Neural cell (in vitro differentiated cells): Measurements from ENCODE around the gene KCNA3. TPM values are rescaled to one million over a fixed set of nuclear protein-coding genes. Genes with fewer than 3 reads are reported as not detected.

Source experiments
- H2AFZ ChIP-seq: fragments of 200-600, 300-800 bp; sonication (generic), shearing (Covaris generic); 2 replicates; pipeline ENCODE4 v1.6.0; 2014; ENCODE audit warnings: low read depth, mild to moderate bottlenecking, antibody characterized with exemption, low read length, moderate library complexity
- H3F3A ChIP-seq: fragments of 200-600 bp; shearing (Covaris generic); 2 replicates; pipeline ENCODE4 v1.6.1; 2016; ENCODE audit warnings: mild to moderate bottlenecking, moderate library complexity, mixed read lengths, antibody characterized with exemption, low read length; ENCODE audit not compliant: insufficient read depth, poor library complexity, severe bottlenecking
- H3K27ac ChIP-seq: fragments of 200-600, 300-800 bp; sonication (generic), shearing (Covaris generic); 2 replicates; pipeline ENCODE4 v1.5.1; 2014; ENCODE audit warnings: mild to moderate bottlenecking, low read length, moderate library complexity
- H3K27me3 ChIP-seq: fragments of 300-800, 200-600 bp; sonication (generic), shearing (Covaris generic); 2 replicates; pipeline ENCODE4 v1.6.0; 2014; ENCODE audit warnings: mild to moderate bottlenecking, low read depth, low read length, moderate library complexity; ENCODE audit not compliant: insufficient read depth
- H3K36me3 ChIP-seq: fragments of 300-800, 200-600 bp; sonication (generic), shearing (Covaris generic); 2 replicates; pipeline ENCODE4 v1.5.1; 2014; ENCODE audit warnings: mild to moderate bottlenecking, antibody characterized with exemption, low read length, moderate library complexity; ENCODE audit not compliant: insufficient read depth
- H3K4me2 ChIP-seq: fragments of 300-800, 200-600 bp; sonication (generic), shearing (Covaris generic); 2 replicates; pipeline ENCODE4 v1.6.0; 2014; ENCODE audit warnings: mild to moderate bottlenecking, low read length
- H3K4me3 ChIP-seq: fragments of 300-800, 200-600 bp; sonication (generic), shearing (Covaris generic); 2 replicates; pipeline ENCODE4 v1.5.1; 2014; ENCODE audit warnings: mild to moderate bottlenecking, low read length, moderate library complexity
- H3K79me2 ChIP-seq: fragments of 200-600 bp; shearing (Covaris generic); replicated peaks from 2 replicates; pipeline ENCODE4 v1.6.0; 2014; ENCODE audit warnings: mild to moderate bottlenecking, low read length, moderate library complexity; ENCODE audit not compliant: insufficient read depth
- H3K9ac ChIP-seq: fragments of 300-800, 200-600 bp; sonication (generic), shearing (Covaris generic); 2 replicates; pipeline ENCODE4 v1.6.1; 2016; ENCODE audit warnings: mild to moderate bottlenecking, low read length, mixed read lengths
- H3K9me2 ChIP-seq: fragments of 200-600 bp; shearing (Covaris generic); 2 replicates; pipeline ENCODE4 v1.6.1; 2016; ENCODE audit warnings: mild to moderate bottlenecking, low read length, mixed read lengths; ENCODE audit not compliant: insufficient read depth
- H3K9me3 ChIP-seq: fragments of 200-600, 300-800 bp; sonication (generic), shearing (Covaris generic); 2 replicates; pipeline ENCODE4 v1.6.1; 2016; ENCODE audit warnings: mild to moderate bottlenecking, mixed run types, low read length, moderate library complexity, mixed read lengths
- H4K20me1 ChIP-seq: fragments of 200-600 bp; shearing (Covaris generic); 2 replicates; pipeline ENCODE4 v1.6.1; 2016; ENCODE audit warnings: mild to moderate bottlenecking, mixed run types; ENCODE audit not compliant: insufficient read depth
- EP300 ChIP-seq: fragments of 450-650 bp; conservative IDR thresholded peaks from 2 replicates; pipeline ENCODE4 v1.6.1; 2014; ENCODE audit warnings: antibody characterized with exemption, mild to moderate bottlenecking, moderate library complexity; ENCODE audit not compliant: poor library complexity, severe bottlenecking
- EZH2 ChIP-seq: fragments of 200-600, 300-800 bp; shearing (Covaris generic), sonication (generic); IDR thresholded peaks from 2 replicates; pipeline ENCODE4 v1.6.1; 2014; ENCODE audit warnings: antibody characterized with exemption, low read length, borderline replicate concordance, mild to moderate bottlenecking; ENCODE audit not compliant: insufficient read depth, poor library complexity, severe bottlenecking
- MXI1 ChIP-seq: fragments of 450-650 bp; conservative IDR thresholded peaks from 2 replicates; pipeline ENCODE4 v1.6.1; 2014; ENCODE audit warnings: antibody characterized with exemption, mild to moderate bottlenecking; ENCODE audit not compliant: poor library complexity, severe bottlenecking
- POLR2AphosphoS5 ChIP-seq: IDR thresholded peaks from 2 replicates; pipeline ENCODE4 v1.6.1; 2012
- RAD21 ChIP-seq: fragments of 450-650 bp; conservative IDR thresholded peaks from 2 replicates; pipeline ENCODE4 v1.6.1; 2014; ENCODE audit warnings: antibody characterized with exemption, mild to moderate bottlenecking, moderate library complexity
- SMC3 ChIP-seq: fragments of 450-650 bp; conservative IDR thresholded peaks from 2 replicates; pipeline ENCODE4 v1.6.1; 2014; ENCODE audit warnings: antibody characterized with exemption, mild to moderate bottlenecking, moderate library complexity; ENCODE audit not compliant: poor library complexity
- TAF1 ChIP-seq: IDR thresholded peaks from 2 replicates; pipeline ENCODE4 v1.6.1; 2012; ENCODE audit warnings: low read depth
- polyA plus RNA-seq: library from polyadenylated mRNA; depleted of rRNA; stranded (reverse); fragments of >200 nt; gene quantifications from 2 replicates; pipeline ENCODE4 v1.2.3, GENCODE V29; 2014
- TF ChIP-seq, protein P1 (sequence below): fragments of 450-650 bp; IDR thresholded peaks from 2 replicates; pipeline ENCODE4 v1.5.1; 2014; ENCODE audit warnings: antibody characterized with exemption, mild to moderate bottlenecking, moderate library complexity; ENCODE audit not compliant: poor library complexity, severe bottlenecking
- TF ChIP-seq, protein P2 (sequence below): IDR thresholded peaks from 2 replicates; pipeline ENCODE4 v1.6.1; 2012; ENCODE audit warnings: borderline replicate concordance

KCNA3 gene
- polyA plus RNA-seq, 1 donor from 2014 or later: 5.6 TPM

DNA sequence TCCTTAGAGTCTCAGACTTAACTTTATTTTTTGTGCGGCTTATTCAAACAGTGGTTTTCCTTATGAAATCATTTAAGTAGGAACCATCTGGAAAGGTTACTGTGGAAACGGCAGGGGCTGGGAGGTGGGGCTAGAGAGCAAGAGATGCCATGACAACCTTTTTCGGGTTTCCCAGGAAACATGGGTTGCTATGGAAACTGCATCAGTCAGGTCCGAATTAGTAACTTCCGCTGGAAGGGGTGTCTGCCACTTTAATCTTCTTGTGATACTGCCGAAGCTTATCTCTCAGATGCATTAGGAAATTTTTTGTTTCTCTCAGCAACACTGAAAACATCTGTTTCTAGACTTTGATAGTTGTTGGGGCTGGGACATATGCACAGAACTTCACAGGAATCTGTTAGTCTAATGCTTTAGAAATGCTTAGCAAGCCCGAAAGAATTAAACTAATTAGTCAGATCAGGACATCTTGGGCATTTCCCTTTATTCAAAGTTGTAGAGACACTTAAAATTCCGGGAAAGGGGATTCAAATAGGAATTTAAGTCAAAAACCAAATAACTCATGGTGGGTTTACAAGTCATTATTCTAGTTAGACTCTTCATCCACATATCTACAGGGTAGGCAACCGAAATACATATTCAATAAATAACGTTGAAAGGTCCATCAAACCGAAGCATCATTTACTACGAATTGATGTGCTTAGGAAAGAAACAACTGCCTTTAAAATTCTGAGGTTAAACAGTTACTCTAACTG lies 2.6 kb downstream of the KCNA3 start:
- Histone ChIP-seq H3K36me3 (no peaks in the 10 kb centered on the region), H3K9me2 (no peaks in the 10 kb centered on the region), H3K4me2 (peak overlapping the region; percentile 93), H4K20me1 (no peaks in the 10 kb centered on the region), H3K4me3 (peak overlapping the region; percentile 73), H3K9ac (peak overlapping the region; percentile 54), H3K79me2 (peaks cover 47% of the 10 kb centered on the region), H2AFZ (no peak overlapping the region), H3K27ac (peak overlapping the region; percentile 86), H3F3A (no peaks in the 10 kb centered on the region), H3K27me3 (peaks cover 9% of the 10 kb centered on the region), H3K9me3 (no peaks in the 10 kb centered on the region)
- TF ChIP-seq, protein P1, sequence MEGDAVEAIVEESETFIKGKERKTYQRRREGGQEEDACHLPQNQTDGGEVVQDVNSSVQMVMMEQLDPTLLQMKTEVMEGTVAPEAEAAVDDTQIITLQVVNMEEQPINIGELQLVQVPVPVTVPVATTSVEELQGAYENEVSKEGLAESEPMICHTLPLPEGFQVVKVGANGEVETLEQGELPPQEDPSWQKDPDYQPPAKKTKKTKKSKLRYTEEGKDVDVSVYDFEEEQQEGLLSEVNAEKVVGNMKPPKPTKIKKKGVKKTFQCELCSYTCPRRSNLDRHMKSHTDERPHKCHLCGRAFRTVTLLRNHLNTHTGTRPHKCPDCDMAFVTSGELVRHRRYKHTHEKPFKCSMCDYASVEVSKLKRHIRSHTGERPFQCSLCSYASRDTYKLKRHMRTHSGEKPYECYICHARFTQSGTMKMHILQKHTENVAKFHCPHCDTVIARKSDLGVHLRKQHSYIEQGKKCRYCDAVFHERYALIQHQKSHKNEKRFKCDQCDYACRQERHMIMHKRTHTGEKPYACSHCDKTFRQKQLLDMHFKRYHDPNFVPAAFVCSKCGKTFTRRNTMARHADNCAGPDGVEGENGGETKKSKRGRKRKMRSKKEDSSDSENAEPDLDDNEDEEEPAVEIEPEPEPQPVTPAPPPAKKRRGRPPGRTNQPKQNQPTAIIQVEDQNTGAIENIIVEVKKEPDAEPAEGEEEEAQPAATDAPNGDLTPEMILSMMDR: no peak
- TF ChIP-seq, protein P2, sequence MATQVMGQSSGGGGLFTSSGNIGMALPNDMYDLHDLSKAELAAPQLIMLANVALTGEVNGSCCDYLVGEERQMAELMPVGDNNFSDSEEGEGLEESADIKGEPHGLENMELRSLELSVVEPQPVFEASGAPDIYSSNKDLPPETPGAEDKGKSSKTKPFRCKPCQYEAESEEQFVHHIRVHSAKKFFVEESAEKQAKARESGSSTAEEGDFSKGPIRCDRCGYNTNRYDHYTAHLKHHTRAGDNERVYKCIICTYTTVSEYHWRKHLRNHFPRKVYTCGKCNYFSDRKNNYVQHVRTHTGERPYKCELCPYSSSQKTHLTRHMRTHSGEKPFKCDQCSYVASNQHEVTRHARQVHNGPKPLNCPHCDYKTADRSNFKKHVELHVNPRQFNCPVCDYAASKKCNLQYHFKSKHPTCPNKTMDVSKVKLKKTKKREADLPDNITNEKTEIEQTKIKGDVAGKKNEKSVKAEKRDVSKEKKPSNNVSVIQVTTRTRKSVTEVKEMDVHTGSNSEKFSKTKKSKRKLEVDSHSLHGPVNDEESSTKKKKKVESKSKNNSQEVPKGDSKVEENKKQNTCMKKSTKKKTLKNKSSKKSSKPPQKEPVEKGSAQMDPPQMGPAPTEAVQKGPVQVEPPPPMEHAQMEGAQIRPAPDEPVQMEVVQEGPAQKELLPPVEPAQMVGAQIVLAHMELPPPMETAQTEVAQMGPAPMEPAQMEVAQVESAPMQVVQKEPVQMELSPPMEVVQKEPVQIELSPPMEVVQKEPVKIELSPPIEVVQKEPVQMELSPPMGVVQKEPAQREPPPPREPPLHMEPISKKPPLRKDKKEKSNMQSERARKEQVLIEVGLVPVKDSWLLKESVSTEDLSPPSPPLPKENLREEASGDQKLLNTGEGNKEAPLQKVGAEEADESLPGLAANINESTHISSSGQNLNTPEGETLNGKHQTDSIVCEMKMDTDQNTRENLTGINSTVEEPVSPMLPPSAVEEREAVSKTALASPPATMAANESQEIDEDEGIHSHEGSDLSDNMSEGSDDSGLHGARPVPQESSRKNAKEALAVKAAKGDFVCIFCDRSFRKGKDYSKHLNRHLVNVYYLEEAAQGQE: peak; percentile 33
- no peak for TF ChIP-seq TAF1
- peak; percentile 85 for TF ChIP-seq MXI1
- TF ChIP-seq EZH2: no peak
- no peak for TF ChIP-seq POLR2AphosphoS5
- no peak for TF ChIP-seq RAD21
- TF ChIP-seq EP300: peak; percentile 50
- TF ChIP-seq SMC3: peak; percentile 14

DNA sequence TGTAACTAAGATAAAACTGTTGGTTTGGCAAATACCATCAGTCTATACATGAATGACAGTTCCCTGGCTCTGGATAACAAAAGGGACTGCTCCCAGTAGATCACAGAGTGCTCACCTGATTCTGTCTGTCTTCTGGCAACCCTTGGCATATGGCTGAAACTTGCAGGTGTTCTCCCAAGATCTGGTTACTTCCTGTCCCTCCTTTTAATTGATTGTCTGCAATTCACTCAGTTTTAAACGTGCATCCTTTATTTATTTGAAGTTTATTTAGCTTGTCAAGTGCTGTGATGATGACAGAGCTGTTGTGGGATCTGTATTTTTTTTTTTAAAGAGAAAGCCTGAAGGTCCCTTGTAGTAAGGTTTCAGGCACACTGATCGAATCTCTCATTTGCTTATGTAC lies 3.4 kb downstream of the KCNA3 start:
- Histone ChIP-seq H3F3A (no peaks in the 10 kb centered on the region), H3K27me3 (peaks cover 9% of the 10 kb centered on the region), H3K4me3 (peak overlapping the region; percentile 73), H3K79me2 (peaks cover 50% of the 10 kb centered on the region), H3K9me3 (no peaks in the 10 kb centered on the region), H4K20me1 (no peaks in the 10 kb centered on the region), H3K9ac (peak overlapping the region; percentile 54), H3K4me2 (peak overlapping the region; percentile 93), H2AFZ (no peak overlapping the region), H3K9me2 (no peaks in the 10 kb centered on the region), H3K27ac (peak overlapping the region; percentile 86), H3K36me3 (no peaks in the 10 kb centered on the region)
- TF ChIP-seq RAD21: no peak
- TF ChIP-seq POLR2AphosphoS5: peak; percentile 21
- no peak for TF ChIP-seq MXI1
